ENCODE data around the gene IFNL2.

Gene IFNL2

GRCh38 chr19:39293394-39293793 lies 25.2 kb downstream of the IFNL2 start:
- Histone ChIP-seq H2AFZ (ENCODE audit: low read depth) (no peak overlapping the region), H3K27ac (no peak overlapping the region), H3K79me2 (ENCODE audit: insufficient read depth, low read depth) (no peaks in the 10 kb centered on the region), H3K4me2 (no peak overlapping the region), H3K4me1 (ENCODE audit: low read depth, poor library complexity, severe bottlenecking) (peaks cover 18% of the 10 kb centered on the region), H4K20me1 (ENCODE audit: insufficient read depth) (no peaks in the 10 kb centered on the region), H3K4me3 (IDR thresholded peaks at IDR 0.05; ENCODE audit: insufficient read depth, low read depth, low read length) (no peak overlapping the region), H3K36me3 (ENCODE audit: insufficient read depth) (no peaks in the 10 kb centered on the region), H3K9ac (no peak overlapping the region), H3K27me3 (ENCODE audit: insufficient read depth, low read depth) (no peaks in the 10 kb centered on the region)
- TF ChIP-seq CTCF (conservative IDR thresholded peaks at IDR 0.05; ENCODE audit: low read depth, low read length) = no peak

- H3K36me3 ChIP-seq (ENCODE audit: insufficient read depth) = no peaks in the 10 kb centered on the region
- no peaks in the 10 kb centered on the region for H4K20me1 ChIP-seq (ENCODE audit: insufficient read depth)
- no peak within 1 kb of the TSS for H3K4me3 ChIP-seq (IDR thresholded peaks at IDR 0.05; ENCODE audit: insufficient read depth, low read depth, low read length)
- no peak for TF ChIP-seq CTCF (conservative IDR thresholded peaks at IDR 0.05; ENCODE audit: low read depth, low read length)
- H2AFZ ChIP-seq (ENCODE audit: low read depth) = no peak within 1 kb of the TSS
- no peak within 1 kb of the TSS for H3K27ac ChIP-seq
- H3K79me2 ChIP-seq (ENCODE audit: insufficient read depth, low read depth) = no peaks in the 10 kb centered on the region
- H3K4me2 ChIP-seq = no peak within 1 kb of the TSS
- no peak within 1 kb of the TSS for H3K9ac ChIP-seq
- no peaks in the 10 kb centered on the region for H3K27me3 ChIP-seq (ENCODE audit: insufficient read depth, low read depth)
- peaks cover 35% of the 10 kb centered on the region for H3K4me1 ChIP-seq (ENCODE audit: low read depth, poor library complexity, severe bottlenecking)
Measured at GRCh38 chr19:39296055-39296645, 28.0 kb downstream of the IFNL2 start, which contains the start of gene IFNL1. Gene IFNL1 (plus strand): TSS chr19:39296407. CDS start chr19:39296422, 15 bp downstream.

GRCh38 chr19:39296906-39297305 lies 28.7 kb downstream of the IFNL2 start:
- Histone ChIP-seq H3K4me2 (no peak overlapping the region), H3K27me3 (ENCODE audit: insufficient read depth, low read depth) (no peaks in the 10 kb centered on the region), H2AFZ (ENCODE audit: low read depth) (no peak overlapping the region), H3K79me2 (ENCODE audit: insufficient read depth, low read depth) (no peaks in the 10 kb centered on the region), H3K9ac (no peak overlapping the region), H3K4me1 (ENCODE audit: low read depth, poor library complexity, severe bottlenecking) (peaks cover 36% of the 10 kb centered on the region), H4K20me1 (ENCODE audit: insufficient read depth) (no peaks in the 10 kb centered on the region), H3K27ac (no peak overlapping the region), H3K4me3 (IDR thresholded peaks at IDR 0.05; ENCODE audit: insufficient read depth, low read depth, low read length) (no peak overlapping the region), H3K36me3 (ENCODE audit: insufficient read depth) (no peaks in the 10 kb centered on the region)
- no peak for TF ChIP-seq CTCF (conservative IDR thresholded peaks at IDR 0.05; ENCODE audit: low read depth, low read length)

- Histone ChIP-seq H3K36me3 (ENCODE audit: insufficient read depth) (no peaks in the 10 kb centered on the region), H3K27ac (peak overlapping the region; percentile 85), H2AFZ (ENCODE audit: low read depth) (peak overlapping the region; percentile 24), H3K9ac (peak overlapping the region; percentile 31; the same call in 1 of the 2 replicates), H3K4me2 (peak overlapping the region; percentile 63), H4K20me1 (ENCODE audit: insufficient read depth) (no peaks in the 10 kb centered on the region), H3K4me3 (IDR thresholded peaks at IDR 0.05; ENCODE audit: insufficient read depth, low read depth, low read length) (no peak overlapping the region), H3K4me1 (ENCODE audit: low read depth, poor library complexity, severe bottlenecking) (peaks cover 40% of the 10 kb centered on the region), H3K79me2 (ENCODE audit: insufficient read depth, low read depth) (no peaks in the 10 kb centered on the region), H3K27me3 (ENCODE audit: insufficient read depth, low read depth) (no peaks in the 10 kb centered on the region)
- TF ChIP-seq CTCF (conservative IDR thresholded peaks at IDR 0.05; ENCODE audit: low read depth, low read length) = no peak
Measured at GRCh38 chr19:39297931-39298634, 29.9 kb downstream of the IFNL2 start.
